Measurements from ENCODE around the gene TRAIP.

DNA sequence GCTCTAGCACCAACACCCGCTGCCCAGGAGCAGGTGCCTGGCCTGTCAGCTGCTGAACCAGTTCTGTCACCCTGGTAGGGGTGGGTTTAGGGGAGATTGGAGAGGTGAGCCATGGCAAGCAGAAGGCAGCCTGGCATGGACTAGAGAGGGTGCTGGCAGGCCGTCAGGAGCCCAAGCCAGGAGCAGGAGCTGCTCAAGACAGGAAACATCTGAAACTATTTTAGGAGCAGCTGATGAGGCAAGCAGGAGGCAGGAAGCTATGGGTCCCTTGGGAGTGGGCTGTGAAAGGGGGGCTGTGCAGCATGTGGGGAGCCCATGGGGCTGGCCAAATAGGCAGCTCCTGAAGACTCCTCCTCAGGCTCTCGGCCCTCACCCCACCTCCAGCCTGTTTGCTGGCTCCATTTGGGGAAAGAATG, 51.0 kb downstream of the TRAIP start:
- TF ChIP-seq, protein P1, sequence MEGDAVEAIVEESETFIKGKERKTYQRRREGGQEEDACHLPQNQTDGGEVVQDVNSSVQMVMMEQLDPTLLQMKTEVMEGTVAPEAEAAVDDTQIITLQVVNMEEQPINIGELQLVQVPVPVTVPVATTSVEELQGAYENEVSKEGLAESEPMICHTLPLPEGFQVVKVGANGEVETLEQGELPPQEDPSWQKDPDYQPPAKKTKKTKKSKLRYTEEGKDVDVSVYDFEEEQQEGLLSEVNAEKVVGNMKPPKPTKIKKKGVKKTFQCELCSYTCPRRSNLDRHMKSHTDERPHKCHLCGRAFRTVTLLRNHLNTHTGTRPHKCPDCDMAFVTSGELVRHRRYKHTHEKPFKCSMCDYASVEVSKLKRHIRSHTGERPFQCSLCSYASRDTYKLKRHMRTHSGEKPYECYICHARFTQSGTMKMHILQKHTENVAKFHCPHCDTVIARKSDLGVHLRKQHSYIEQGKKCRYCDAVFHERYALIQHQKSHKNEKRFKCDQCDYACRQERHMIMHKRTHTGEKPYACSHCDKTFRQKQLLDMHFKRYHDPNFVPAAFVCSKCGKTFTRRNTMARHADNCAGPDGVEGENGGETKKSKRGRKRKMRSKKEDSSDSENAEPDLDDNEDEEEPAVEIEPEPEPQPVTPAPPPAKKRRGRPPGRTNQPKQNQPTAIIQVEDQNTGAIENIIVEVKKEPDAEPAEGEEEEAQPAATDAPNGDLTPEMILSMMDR (IDR thresholded peaks at IDR 0.05; ENCODE audit: poor library complexity, severe bottlenecking): no peak
- TF ChIP-seq, protein P2, sequence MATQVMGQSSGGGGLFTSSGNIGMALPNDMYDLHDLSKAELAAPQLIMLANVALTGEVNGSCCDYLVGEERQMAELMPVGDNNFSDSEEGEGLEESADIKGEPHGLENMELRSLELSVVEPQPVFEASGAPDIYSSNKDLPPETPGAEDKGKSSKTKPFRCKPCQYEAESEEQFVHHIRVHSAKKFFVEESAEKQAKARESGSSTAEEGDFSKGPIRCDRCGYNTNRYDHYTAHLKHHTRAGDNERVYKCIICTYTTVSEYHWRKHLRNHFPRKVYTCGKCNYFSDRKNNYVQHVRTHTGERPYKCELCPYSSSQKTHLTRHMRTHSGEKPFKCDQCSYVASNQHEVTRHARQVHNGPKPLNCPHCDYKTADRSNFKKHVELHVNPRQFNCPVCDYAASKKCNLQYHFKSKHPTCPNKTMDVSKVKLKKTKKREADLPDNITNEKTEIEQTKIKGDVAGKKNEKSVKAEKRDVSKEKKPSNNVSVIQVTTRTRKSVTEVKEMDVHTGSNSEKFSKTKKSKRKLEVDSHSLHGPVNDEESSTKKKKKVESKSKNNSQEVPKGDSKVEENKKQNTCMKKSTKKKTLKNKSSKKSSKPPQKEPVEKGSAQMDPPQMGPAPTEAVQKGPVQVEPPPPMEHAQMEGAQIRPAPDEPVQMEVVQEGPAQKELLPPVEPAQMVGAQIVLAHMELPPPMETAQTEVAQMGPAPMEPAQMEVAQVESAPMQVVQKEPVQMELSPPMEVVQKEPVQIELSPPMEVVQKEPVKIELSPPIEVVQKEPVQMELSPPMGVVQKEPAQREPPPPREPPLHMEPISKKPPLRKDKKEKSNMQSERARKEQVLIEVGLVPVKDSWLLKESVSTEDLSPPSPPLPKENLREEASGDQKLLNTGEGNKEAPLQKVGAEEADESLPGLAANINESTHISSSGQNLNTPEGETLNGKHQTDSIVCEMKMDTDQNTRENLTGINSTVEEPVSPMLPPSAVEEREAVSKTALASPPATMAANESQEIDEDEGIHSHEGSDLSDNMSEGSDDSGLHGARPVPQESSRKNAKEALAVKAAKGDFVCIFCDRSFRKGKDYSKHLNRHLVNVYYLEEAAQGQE (IDR thresholded peaks at IDR 0.05; ENCODE audit: borderline replicate concordance): no peak
- TF ChIP-seq RAD21 (conservative IDR thresholded peaks at IDR 0.05) (no peak), POLR2AphosphoS5 (IDR thresholded peaks at IDR 0.05) (no peak), TAF1 (IDR thresholded peaks at IDR 0.05; ENCODE audit: low read depth) (no peak), EP300 (conservative IDR thresholded peaks at IDR 0.05; ENCODE audit: poor library complexity, severe bottlenecking) (no peak), EZH2 (IDR thresholded peaks at IDR 0.05; ENCODE audit: borderline replicate concordance, insufficient read depth, low read length, poor library complexity, severe bottlenecking) (no peak), SMC3 (conservative IDR thresholded peaks at IDR 0.05; ENCODE audit: poor library complexity) (no peak)
